Measurements from ENCODE around the gene IL1RN. TPM values are rescaled to one million over a fixed set of nuclear protein-coding genes. Genes with fewer than 3 reads are reported as not detected.

Gene IL1RN
- total RNA-seq, 1 donor, result 203 TPM

GRCh38 chr2:113149553-113150257, 22.3 kb downstream of the IL1RN start:
- Histone ChIP-seq H3K9me3 (ENCODE audit: low read depth, low read length) (no peaks in the 10 kb centered on the region), H3K4me3 (ENCODE audit: low read length) (no peak overlapping the region), H3K4me1 (ENCODE audit: insufficient read depth, low read length) (peaks cover 13% of the 10 kb centered on the region), H3K27me3 (ENCODE audit: insufficient read depth, low read length) (no peaks in the 10 kb centered on the region)

- no peaks in the 10 kb centered on the region for H3K27me3 ChIP-seq (ENCODE audit: insufficient read depth, low read length)
- peaks cover 13% of the 10 kb centered on the region for H3K4me1 ChIP-seq (ENCODE audit: insufficient read depth, low read length)
- no peak overlapping the region for H3K4me3 ChIP-seq (ENCODE audit: low read length)
- H3K9me3 ChIP-seq (ENCODE audit: low read depth, low read length), result no peaks in the 10 kb centered on the region
These were observed 22.8 kb downstream of the IL1RN start for GRCh38 chr2:113150258-113150601.

- no peak overlapping the region for H3K4me3 ChIP-seq (ENCODE audit: low read length)
- peaks cover 23% of the 10 kb centered on the region for H3K4me1 ChIP-seq (ENCODE audit: insufficient read depth, low read length)
- H3K27me3 ChIP-seq (ENCODE audit: insufficient read depth, low read length), result peaks cover 3% of the 10 kb centered on the region
- no peaks in the 10 kb centered on the region for H3K9me3 ChIP-seq (ENCODE audit: low read depth, low read length)
These were observed 27.9 kb downstream of the IL1RN start for GRCh38 chr2:113155331-113155730.

DNA sequence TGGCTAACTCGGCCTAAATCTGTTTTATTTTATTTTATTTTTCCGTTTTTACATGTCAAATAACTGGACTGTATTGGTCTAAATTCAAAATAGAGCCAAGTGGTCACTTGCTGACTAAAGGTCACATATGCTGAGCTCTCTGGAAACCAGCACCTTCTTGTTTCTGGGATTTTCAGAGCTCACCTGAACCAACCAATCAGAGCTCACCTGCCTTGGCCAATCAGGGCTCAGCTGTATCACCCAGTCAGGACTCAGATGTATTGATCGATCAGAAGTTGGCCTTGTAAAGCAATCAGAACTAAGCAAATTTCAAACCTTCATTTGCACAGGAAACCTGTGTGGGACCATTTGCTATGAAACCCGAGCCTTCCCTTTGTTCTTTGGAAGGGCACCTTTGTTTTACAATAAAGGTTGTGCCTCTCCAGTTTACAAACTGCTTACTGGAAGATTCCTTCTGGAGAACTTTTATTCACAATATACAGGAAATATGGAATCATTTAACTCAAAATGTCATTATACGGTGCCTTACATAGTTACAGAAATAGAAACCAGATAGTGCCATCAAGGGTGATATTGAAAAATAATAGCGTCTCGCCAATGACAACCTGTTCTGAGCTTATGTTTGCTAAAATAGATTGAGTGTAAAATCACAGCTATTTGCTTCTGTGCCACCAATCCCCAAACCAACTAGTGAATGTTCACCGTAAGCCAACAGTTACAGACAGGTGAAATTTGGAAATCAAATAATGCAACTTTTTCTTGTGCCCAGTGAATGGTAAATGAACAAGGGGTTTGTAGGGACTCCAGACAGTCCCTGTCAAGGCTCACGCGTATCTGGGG, 29.1 kb downstream of the IL1RN start:
- H3K27me3 ChIP-seq (ENCODE audit: insufficient read depth, low read length), result peaks cover 3% of the 10 kb centered on the region
- no peaks in the 10 kb centered on the region for H3K9me3 ChIP-seq (ENCODE audit: low read depth, low read length)
- H3K4me3 ChIP-seq (ENCODE audit: low read length), result peak overlapping the region; percentile 30
- peaks cover 23% of the 10 kb centered on the region for H3K4me1 ChIP-seq (ENCODE audit: insufficient read depth, low read length)

DNA sequence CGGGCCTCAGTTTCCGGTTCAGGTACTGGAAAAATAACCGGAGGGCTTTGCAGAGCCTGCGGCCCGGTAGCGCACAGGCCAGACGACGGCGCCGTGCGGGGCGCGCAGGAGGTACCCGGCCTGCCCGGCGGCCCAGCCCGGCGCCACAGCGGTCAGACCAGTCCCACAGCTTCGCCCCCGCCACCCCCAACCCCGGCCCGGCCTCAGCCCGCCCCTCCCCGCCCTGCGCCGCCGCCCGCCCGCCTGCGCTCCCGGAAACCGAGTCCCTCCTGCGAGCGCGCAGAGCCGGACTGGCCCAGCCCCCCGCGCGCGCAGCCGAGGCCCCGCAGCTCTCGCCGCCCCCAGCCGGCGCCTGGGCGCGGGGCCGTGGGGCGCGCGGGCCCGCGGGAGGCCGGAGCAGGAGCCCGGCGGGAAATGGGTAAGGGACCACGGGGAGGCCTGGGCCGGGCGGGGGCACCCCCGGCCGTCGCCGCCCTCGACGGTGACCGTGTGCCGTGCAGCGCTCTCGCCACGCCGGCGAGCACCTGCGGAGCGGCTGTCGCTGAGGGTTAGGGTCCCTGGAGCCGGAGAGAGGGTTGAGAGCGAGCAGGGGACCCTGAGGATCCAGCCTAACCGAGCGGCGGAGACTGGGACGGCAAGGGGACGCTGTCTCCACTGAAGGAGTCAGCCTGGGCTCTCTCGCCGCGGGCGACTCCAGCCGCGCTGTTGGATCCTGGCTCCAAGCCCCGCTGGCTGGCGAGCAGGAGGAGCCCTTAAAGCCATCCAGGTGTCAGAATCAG, 29.9 kb downstream of the IL1RN start:
- Histone ChIP-seq H3K27me3 (ENCODE audit: insufficient read depth, low read length) (peaks cover 3% of the 10 kb centered on the region), H3K4me1 (ENCODE audit: insufficient read depth, low read length) (peaks cover 19% of the 10 kb centered on the region), H3K9me3 (ENCODE audit: low read depth, low read length) (no peaks in the 10 kb centered on the region), H3K4me3 (ENCODE audit: low read length) (peak overlapping the region; percentile 52)

DNA sequence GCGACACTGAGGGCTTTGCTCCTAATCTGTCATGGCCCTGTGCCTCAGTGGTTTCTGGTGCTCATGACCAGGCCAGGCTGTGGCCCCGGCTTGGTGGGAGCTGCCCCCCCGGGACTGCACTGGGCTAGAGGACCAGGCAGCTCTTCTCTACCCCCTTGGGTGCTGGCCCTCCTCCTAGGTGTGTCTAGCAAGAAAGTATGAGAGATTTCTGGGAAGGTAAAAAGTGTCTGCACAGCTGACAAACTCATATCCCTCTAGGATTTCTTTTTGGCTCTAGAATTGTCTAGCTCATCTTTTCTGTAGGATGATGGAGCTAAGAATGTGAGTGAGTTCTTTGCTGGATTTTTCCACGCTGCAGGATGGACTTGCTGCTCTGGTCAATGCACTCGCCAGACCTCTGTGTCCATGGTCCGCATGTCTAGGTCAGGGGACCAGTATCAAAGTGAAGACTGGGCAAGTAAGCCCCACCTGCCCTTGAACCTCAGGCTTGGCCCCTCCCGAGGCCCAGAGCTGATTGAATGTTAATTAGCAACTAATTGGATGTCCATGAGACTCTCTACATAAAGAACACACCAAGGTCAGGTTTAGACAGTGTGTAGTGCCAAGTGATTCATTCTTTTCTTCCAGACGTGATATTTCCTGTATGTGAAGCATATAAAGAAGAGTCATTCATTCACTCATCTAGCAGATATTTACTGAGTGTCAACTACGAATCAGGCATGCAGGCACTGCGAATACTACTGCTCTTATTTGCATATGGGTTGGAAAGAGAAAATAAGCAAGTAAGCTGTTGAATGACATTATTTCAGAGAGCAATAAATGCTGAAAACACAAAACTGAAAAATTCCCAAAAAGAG, 30.7 kb downstream of the IL1RN start:
- Histone ChIP-seq H3K27me3 (ENCODE audit: insufficient read depth, low read length) (peaks cover 3% of the 10 kb centered on the region), H3K4me1 (ENCODE audit: insufficient read depth, low read length) (peaks cover 19% of the 10 kb centered on the region), H3K4me3 (ENCODE audit: low read length) (peak overlapping the region; percentile 52), H3K9me3 (ENCODE audit: low read depth, low read length) (no peaks in the 10 kb centered on the region)

DNA sequence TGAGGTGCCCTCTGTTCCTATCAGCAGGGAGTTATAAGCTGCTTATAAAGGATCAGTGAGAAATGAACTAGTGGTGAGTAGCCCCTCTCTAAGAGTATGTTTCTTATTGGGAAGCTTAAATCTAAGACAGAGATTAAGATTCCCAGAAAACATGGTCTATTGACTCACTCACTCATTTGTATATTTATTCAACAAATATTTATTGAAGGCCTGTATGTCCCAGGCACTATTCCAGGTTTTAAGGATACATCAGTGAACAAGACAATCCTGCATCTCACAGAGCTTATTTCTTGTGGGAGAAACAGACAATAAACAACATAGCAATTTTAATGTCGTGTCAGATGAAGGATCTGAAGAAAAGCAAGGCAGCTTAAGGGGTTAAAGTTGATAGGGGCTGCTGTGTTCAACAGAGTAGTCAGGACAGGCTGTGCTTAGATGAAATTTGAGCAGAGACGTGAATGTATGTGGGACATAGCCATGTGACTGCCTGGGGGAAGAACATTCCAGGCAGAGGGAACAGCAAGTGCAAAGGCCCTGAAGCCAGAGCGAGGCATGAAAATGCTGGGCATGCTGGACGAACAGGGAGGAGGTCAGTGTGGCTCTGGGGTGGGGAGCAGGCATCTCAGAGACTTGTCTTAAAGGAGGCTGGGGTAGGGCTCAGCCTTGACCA, 31.6 kb downstream of the IL1RN start:
- no peaks in the 10 kb centered on the region for H3K9me3 ChIP-seq (ENCODE audit: low read depth, low read length)
- peaks cover 3% of the 10 kb centered on the region for H3K27me3 ChIP-seq (ENCODE audit: insufficient read depth, low read length)
- H3K4me3 ChIP-seq (ENCODE audit: low read length), result no peak overlapping the region
- H3K4me1 ChIP-seq (ENCODE audit: insufficient read depth, low read length), result peaks cover 19% of the 10 kb centered on the region

GRCh38 chr2:113160248-113160647, 32.9 kb downstream of the IL1RN start:
- Histone ChIP-seq H3K9me3 (ENCODE audit: low read depth, low read length) (no peaks in the 10 kb centered on the region), H3K4me1 (ENCODE audit: insufficient read depth, low read length) (peaks cover 19% of the 10 kb centered on the region), H3K4me3 (ENCODE audit: low read length) (no peak overlapping the region), H3K27me3 (ENCODE audit: insufficient read depth, low read length) (peaks cover 3% of the 10 kb centered on the region)

DNA sequence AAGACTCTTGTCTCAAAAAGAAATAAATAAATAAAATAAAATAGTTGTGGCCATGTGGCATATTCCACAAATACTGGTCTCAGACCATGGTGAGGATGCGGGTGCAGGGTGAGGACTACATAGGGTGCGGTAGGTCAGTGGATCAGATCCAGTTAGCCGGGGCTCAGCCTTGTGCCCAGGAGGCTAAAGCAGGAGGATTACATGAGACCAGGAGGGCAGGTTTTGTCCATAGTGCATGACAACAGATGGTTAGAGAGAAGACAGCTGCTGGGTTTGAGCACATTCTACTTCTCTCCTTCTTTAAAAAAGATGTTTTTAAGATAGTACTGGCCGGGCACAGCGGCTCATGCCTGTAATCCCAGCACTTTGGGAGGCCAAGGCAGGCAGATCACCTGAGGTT, 33.6 kb downstream of the IL1RN start:
- Histone ChIP-seq H3K4me1 (ENCODE audit: insufficient read depth, low read length) (peaks cover 19% of the 10 kb centered on the region), H3K27me3 (ENCODE audit: insufficient read depth, low read length) (peaks cover 3% of the 10 kb centered on the region), H3K9me3 (ENCODE audit: low read depth, low read length) (no peaks in the 10 kb centered on the region), H3K4me3 (ENCODE audit: low read length) (no peak overlapping the region)

DNA sequence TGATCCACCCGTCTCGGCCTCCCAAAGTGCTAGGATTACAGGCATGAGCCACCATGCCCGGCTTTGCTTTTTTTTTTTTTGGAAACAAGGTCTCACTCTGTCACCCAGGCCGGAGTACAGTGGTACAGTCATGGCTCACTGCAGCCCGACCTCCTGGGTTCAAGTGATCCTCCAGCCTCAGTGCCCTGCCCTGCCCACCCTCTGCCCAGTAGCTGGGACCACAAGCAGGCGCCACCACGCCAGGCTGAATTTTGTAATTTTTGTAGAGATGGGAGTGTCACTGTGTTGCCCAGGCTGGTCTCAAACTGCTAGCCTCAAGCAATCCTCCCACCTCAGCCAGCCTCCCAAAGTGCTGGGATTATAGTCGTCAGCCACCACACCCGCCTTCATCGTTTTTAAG, 34.8 kb downstream of the IL1RN start:
- Histone ChIP-seq H3K4me1 (ENCODE audit: insufficient read depth, low read length) (peaks cover 18% of the 10 kb centered on the region), H3K4me3 (ENCODE audit: low read length) (no peak overlapping the region), H3K27me3 (ENCODE audit: insufficient read depth, low read length) (peaks cover 3% of the 10 kb centered on the region), H3K9me3 (ENCODE audit: low read depth, low read length) (no peaks in the 10 kb centered on the region)

- Histone ChIP-seq H3K27me3 (ENCODE audit: insufficient read depth, low read length) (peaks cover 3% of the 10 kb centered on the region), H3K4me3 (ENCODE audit: low read length) (no peak overlapping the region), H3K9me3 (ENCODE audit: low read depth, low read length) (no peaks in the 10 kb centered on the region), H3K4me1 (ENCODE audit: insufficient read depth, low read length) (peaks cover 20% of the 10 kb centered on the region)
These were observed 35.5 kb downstream of the IL1RN start for GRCh38 chr2:113162869-113163268.

- Histone ChIP-seq H3K9me3 (ENCODE audit: low read depth, low read length) (no peaks in the 10 kb centered on the region), H3K27me3 (ENCODE audit: insufficient read depth, low read length) (no peaks in the 10 kb centered on the region), H3K4me3 (ENCODE audit: low read length) (no peak overlapping the region), H3K4me1 (ENCODE audit: insufficient read depth, low read length) (peaks cover 29% of the 10 kb centered on the region)
These were observed 37.0 kb downstream of the IL1RN start for GRCh38 chr2:113164215-113164929.

DNA sequence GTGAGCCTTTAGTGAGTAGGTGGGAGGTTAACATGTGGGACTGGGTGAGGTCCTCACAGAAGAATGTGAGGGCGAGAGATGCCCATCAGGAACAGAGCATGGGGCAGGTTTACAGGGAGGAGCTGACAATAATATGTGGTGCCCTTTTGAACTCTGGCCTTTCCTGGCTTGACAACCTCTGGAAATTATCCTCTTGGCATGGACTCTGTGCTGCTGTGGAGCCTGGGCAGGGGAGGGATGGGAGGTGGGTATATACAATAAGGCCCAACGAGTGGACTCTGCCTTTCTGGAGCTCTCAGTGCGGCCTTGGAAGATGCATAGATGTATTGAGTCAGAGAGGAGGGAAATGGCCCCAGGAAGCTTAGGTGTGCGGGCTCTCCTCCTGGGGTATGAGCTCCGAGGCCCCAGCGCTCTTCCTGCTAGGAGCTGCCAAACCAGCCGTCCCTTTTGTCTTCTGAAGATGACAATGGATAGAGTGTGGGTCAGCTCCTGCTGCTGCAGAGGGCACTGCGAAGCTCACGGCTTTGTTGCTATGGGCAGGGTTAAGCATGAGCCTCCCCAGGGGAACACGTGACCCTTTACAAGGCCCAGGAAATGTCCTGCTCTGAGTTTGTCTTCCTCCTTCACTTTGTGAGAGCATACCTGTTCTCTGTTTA, 37.7 kb downstream of the IL1RN start:
- Histone ChIP-seq H3K4me1 (ENCODE audit: insufficient read depth, low read length) (peaks cover 36% of the 10 kb centered on the region), H3K27me3 (ENCODE audit: insufficient read depth, low read length) (no peaks in the 10 kb centered on the region), H3K4me3 (ENCODE audit: low read length) (no peak overlapping the region), H3K9me3 (ENCODE audit: low read depth, low read length) (no peaks in the 10 kb centered on the region)

Data from mononuclear cell (primary cell).